Stimulated activated CD4-positive, alpha-beta T cell treated with anti-CD3 and anti-CD28 coated beads, Interleukin-15, amount 100 ng/mL, for 48 hours (primary cell): ENCODE measurements around the gene MCOLN2.
"Not testable (repeated sequence)": the region's sequence is repeated elsewhere in the genome, so short reads cannot be mapped to it uniquely, and the experiment has no call there.

ENCODE experiments used
- DNase-seq, 2 donors: peaks; one replicate each; pipeline ENCODE4 v3.0.0-alpha.2; 2020; ENCODE audit warnings: low read depth in 2 of 2

Gene MCOLN2

DNA sequence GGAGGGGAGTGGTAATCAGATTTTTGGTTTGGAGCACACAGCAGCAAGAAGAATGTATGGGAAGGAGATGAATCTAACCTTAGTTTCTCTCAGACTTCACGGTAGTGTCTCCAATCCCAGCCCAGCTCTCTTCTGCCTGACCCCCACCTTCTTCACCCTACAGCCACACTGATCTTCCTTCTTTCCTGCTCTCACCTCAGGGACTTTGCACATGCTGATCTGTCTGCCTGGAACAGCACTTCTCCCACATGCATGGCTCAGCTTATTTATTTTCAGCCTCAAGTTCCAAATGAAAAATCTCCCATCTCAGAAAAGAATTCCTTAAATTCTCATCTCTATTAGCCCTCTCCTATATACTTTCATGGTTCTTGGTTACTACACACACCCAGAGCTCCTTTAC is 55.1 kb downstream of the MCOLN2 start:
- no peak for DNase-seq

GRCh38 chr1:84940481-84940880 is 56.4 kb downstream of the MCOLN2 start:
- no peak for DNase-seq

GRCh38 chr1:84939761-84940160 is 57.2 kb downstream of the MCOLN2 start:
- no peak for DNase-seq

GRCh38 chr1:84939151-84939550 is 57.8 kb downstream of the MCOLN2 start:
- no peak for DNase-seq

GRCh38 chr1:84936116-84936810 is 60.6 kb downstream of the MCOLN2 start:
- no peak for DNase-seq

DNA sequence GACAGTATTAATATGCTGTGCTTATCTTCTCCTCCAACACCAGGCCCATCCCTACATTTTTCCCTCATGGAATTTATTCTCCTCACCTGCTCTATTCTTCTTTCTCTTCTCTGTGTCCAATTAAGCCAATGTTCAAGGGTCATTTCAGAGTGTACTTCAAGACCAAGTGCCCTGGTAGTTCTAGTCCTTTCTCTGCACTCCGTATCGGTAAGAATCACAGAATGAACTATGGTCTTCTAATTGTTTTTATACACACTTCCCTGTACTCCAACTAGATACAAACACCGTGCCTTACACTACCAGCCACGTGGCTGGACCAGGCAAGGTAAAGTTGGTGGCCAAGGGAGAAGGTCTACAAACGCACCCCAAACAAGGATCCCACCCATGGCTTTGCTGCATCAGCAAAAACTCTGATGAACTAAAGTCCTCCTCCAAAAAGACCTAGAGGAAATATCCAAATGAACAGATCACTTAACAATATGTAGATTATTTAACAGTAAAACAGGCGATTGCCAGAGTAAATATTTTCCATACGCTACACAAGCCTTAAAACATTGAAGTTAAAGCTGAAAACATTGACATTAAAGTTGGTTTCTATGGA is 63.8 kb downstream of the MCOLN2 start:
- DNase-seq, result no peak

DNA sequence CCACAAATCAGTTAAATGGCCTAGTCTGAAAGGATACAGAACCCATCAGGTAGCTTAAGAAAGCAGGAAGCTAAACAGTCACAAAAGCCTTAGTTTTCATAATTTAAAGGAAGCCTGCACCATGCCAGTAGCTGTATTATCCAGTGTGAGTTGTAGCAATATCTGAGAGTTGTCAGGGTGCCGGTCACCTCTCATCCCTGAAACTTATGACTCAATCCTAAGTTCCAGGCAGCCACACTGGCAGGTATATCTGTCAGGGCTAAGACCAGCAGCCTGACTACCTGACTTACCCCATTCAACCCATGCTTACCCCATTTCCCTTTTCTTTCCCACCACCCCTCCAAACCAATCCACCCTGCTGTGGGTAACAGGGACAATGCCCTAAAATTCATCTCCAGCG is 66.1 kb downstream of the MCOLN2 start:
- no peak for DNase-seq

- DNase-seq, result no peak
These were observed 66.6 kb downstream of the MCOLN2 start for GRCh38 chr1:84930329-84930728.

GRCh38 chr1:84929581-84929980 is 67.3 kb downstream of the MCOLN2 start:
- no peak for DNase-seq

DNA sequence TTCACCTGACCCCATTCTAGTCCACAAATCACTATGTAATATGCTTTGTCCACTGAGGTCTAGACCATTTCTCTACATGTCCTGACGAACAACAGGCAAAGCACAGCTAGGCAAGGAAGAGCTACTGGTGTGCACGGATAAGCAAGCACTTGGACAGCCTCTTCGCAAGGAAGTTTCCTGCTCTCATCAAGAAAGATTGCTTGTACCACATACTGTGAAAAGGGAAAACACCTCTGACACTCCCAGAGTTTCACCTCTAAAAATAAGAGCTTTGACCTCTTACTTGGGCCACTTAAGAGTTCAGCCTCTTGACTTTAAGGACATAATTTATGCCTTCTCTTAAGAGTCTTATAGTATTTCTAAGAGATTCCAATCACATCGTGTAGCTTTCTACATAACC is 67.9 kb downstream of the MCOLN2 start:
- no peak for DNase-seq

DNA sequence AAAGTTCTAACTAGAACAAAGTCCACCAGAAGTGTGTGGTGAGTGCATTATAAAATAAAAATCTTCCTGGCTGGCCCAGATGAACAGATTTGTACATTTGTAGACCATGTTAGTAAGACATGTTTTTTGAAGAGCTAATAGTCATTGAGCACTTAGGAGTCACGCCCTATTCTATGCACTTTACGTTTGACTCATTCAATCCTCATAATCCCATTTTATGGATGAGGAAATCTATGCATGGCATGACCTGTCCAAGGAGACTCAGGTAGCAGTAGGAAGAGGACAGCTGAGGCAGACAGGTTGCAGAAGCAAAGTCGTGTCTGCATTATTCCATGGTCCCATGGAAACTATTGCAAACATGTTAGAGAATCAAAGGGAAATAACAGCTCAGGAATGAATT is 73.6 kb downstream of the MCOLN2 start:
- DNase-seq, result no peak

- DNase-seq, result no peak
These were observed 76.8 kb downstream of the MCOLN2 start for GRCh38 chr1:84920159-84920558.

DNA sequence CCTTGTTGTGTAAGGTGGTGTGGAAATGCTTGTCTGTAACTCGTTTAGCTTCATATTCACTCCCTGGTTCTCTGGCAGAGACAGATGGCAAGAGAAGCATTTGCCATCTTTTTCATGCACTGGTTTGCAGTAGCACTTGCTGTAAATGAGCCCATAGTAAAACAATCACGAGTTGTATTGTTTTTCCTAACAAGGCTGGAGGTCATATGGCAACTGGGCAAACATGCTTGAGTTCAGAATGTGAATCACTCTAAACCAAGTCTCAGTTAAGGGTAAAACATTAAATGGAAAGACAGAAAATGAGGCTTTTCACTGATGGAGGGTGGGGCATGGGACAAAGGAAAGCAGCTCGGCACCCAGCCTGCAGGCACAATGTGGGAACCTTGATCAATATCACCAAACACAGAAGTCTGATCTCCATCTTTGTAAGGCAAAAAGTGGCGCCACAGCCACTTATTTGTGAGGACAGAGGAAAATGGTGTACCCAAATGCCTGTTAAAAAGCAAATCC is 77.4 kb downstream of the MCOLN2 start:
- no peak for DNase-seq

- no peak for DNase-seq
These were observed 78.1 kb downstream of the MCOLN2 start for GRCh38 chr1:84918726-84919336.

DNA sequence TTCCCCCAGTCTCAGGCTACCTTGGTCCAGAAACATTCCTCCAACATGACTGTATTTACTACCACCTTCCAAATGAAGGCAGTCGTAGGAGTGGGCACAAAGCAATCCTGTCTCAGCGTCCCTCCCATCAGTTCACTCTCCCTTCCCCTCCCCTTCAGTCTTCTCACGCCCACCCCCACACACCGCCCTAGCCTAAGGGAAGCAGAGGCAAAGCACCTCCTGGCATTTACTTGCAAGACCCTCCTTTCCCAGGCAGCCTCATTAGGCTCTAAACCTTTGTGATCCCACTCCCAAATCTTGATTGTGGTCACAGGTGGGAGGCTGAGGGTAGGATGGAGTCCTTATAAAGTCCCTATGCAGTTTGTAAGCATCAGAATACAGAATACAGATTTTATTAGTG is 80.0 kb downstream of the MCOLN2 start:
- no peak for DNase-seq

DNA sequence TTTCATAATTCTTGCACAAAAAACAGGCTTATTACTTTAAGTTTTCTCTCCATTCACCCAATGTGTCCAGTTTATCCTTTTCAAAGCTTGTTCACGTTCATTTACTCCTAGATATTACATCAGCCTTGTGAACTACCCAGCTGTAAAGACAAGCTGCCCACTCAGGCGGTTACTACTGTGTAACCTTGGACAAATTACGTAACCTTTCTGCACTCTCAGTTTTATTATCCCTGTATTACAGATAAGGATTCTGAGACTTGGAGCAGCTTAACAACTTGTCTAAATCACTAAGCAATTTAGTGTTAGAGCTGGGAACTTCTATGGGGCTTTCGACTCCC is 83.4 kb downstream of the MCOLN2 start:
- DNase-seq, result no peak

GRCh38 chr1:84912726-84913554 is 84.0 kb downstream of the MCOLN2 start:
- DNase-seq, result no peak

DNA sequence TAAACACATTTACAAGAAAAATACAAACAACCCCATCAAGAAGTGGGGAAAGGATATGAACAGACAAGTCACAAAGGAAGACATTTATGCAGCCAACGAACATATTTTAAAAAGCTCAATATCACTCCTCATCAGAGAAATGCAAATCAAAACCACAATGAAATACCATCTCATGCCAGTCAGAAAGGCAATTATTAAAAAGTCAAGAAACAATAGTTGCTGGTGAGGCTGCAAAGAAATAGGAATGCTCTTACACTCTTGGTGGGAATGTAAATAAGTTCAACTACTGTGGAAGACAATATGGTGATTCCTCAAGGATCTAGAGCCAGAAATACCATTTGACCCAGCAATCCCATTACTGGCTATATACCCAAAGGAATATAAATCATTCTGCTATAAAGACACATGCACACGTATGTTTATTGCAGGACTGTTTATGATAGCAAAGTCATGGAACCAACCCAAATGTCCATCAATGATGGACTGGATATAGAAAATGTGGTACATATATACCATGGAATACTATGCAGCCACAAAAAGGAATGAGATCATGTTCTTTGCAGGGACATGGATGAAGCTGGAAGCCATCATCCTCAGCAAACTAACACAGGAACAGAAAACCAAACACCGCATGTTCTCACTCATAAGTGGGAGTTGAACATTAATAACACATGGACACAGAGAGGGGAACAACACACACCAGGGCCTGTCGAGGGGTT is 88.0 kb downstream of the MCOLN2 start:
- DNase-seq, result not testable (repeated sequence)

- DNase-seq, result no peak
These were observed 89.7 kb downstream of the MCOLN2 start for GRCh38 chr1:84907095-84907827.

DNA sequence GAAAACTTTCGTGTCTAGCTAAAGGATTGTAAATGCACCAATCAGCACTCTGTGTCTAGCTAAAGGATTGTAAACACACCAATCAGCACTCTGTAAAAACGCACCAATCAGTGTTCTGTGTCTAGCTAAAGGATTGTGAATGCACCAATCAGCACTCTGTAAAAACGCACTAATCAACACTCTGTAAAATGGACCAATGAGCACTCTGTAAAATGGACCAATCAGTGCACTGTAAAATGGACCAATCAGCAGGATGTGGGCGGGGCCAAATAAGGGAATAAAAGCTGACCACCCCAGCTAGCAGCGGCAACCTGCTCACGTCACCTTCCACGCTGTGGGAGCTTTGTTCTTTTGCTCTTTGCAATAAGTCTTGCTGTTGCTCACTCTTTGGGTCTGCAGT is 94.2 kb downstream of the MCOLN2 start:
- DNase-seq, result not testable (repeated sequence)

DNA sequence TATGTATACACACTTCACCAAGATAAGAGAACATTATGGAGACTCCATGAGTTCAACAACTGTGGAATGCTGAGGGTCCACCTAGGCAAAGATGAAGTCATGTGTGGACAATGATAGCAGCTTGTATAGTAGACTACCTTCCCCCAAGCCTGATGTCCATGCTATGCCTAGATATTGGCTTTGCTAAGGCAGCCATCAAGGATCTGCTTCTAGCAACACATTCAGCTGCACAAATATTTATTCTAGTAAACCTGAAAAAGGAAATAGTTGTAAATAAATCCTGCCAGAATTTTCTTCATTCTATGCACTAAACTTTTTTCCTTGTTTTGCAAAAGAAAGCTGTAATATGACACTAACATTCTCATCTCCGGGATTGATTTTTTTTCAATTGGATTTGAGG is 96.9 kb downstream of the MCOLN2 start:
- DNase-seq, result no peak
